GM18909 (cell line): ENCODE measurements around the gene PTDSS2.
A peak's percentile ranks its signal among the peaks of the same experiment; 100 is the strongest.

Source experiments
- ATAC-seq: cut with Tn5 transposase; IDR thresholded peaks from one replicate; pipeline ENCODE4 v1.9.1; 2021; ENCODE audit warnings: mild to moderate bottlenecking; ENCODE audit not compliant: unreplicated experiment, poor library complexity

Gene PTDSS2

GRCh38 chr11:445765-446588 is 4.1 kb upstream of the PTDSS2 start:
- no peak for ATAC-seq

- ATAC-seq, result no peak
These were observed 3.2 kb upstream of the PTDSS2 start for GRCh38 chr11:446891-447290.

GRCh38 chr11:447923-448731 is 2.0 kb upstream of the PTDSS2 start:
- peak; percentile 51 for ATAC-seq

- peak; percentile 10 for ATAC-seq
These were observed 851 bp downstream of the PTDSS2 start for GRCh38 chr11:450809-451451.

GRCh38 chr11:451738-452137 is 1.7 kb downstream of the PTDSS2 start:
- ATAC-seq, result no peak

- no peak for ATAC-seq
These were observed 2.2 kb downstream of the PTDSS2 start for GRCh38 chr11:452203-452744.

GRCh38 chr11:452916-453527 is 2.9 kb downstream of the PTDSS2 start:
- no peak for ATAC-seq

GRCh38 chr11:453564-453963 is 3.5 kb downstream of the PTDSS2 start:
- no peak for ATAC-seq

GRCh38 chr11:454043-454442 is 4.0 kb downstream of the PTDSS2 start:
- ATAC-seq, result no peak

- no peak for ATAC-seq
These were observed 4.9 kb downstream of the PTDSS2 start for GRCh38 chr11:454801-455565.

- no peak for ATAC-seq
These were observed 5.6 kb downstream of the PTDSS2 start for GRCh38 chr11:455566-456147.

- no peak for ATAC-seq
These were observed 6.5 kb downstream of the PTDSS2 start for GRCh38 chr11:456533-456932.

- ATAC-seq, result no peak
These were observed 7.2 kb downstream of the PTDSS2 start for GRCh38 chr11:457111-457760.

GRCh38 chr11:459511-460220 is 9.6 kb downstream of the PTDSS2 start:
- no peak for ATAC-seq

GRCh38 chr11:460331-461199 is 10.5 kb downstream of the PTDSS2 start:
- no peak for ATAC-seq

- ATAC-seq, result no peak
These were observed 11.5 kb downstream of the PTDSS2 start for GRCh38 chr11:461626-462025.
